Dendritic cell treated with granulocyte-macrophage colony-stimulating factor and Interleukin-4, amounts not matched to agents 40 ng/mL and 50 ng/mL, for 4 days (primary cell): ENCODE measurements around the gene MAP7D3.
A peak's percentile ranks its signal among the peaks of the same experiment; 100 is the strongest.
"Not testable (repeated sequence)": the region's sequence is repeated elsewhere in the genome, so short reads cannot be mapped to it uniquely, and the experiment has no call there.

ENCODE experiments used
- H3K27ac Mint-ChIP-seq: one replicate; pipeline ENCODE4 v1.8.0; 2022; ENCODE audit warnings: mild to moderate bottlenecking, mixed read lengths
- H3K27me3 Mint-ChIP-seq: one replicate; pipeline ENCODE4 v1.8.0; 2022; ENCODE audit warnings: mild to moderate bottlenecking, mixed read lengths
- H3K36me3 Mint-ChIP-seq: one replicate; pipeline ENCODE4 v1.8.0; 2022; ENCODE audit warnings: low read depth, mixed read lengths
- H3K4me1 Mint-ChIP-seq: one replicate; pipeline ENCODE4 v1.8.0; 2022; ENCODE audit warnings: low read depth, mixed read lengths
- H3K4me3 Mint-ChIP-seq: one replicate; pipeline ENCODE4 v1.8.0; 2022; ENCODE audit warnings: mild to moderate bottlenecking, moderate library complexity, mixed read lengths
- H3K9me3 Mint-ChIP-seq: one replicate; pipeline ENCODE4 v1.8.0; 2022; ENCODE audit warnings: mixed read lengths
- intact Hi-C: fragments of 100-400 bp; cut with micrococcal nuclease; formaldehyde crosslinking; loops from one replicate; pipeline ENCODE4 v1.15.0; 2022

MAP7D3 gene, protein sequence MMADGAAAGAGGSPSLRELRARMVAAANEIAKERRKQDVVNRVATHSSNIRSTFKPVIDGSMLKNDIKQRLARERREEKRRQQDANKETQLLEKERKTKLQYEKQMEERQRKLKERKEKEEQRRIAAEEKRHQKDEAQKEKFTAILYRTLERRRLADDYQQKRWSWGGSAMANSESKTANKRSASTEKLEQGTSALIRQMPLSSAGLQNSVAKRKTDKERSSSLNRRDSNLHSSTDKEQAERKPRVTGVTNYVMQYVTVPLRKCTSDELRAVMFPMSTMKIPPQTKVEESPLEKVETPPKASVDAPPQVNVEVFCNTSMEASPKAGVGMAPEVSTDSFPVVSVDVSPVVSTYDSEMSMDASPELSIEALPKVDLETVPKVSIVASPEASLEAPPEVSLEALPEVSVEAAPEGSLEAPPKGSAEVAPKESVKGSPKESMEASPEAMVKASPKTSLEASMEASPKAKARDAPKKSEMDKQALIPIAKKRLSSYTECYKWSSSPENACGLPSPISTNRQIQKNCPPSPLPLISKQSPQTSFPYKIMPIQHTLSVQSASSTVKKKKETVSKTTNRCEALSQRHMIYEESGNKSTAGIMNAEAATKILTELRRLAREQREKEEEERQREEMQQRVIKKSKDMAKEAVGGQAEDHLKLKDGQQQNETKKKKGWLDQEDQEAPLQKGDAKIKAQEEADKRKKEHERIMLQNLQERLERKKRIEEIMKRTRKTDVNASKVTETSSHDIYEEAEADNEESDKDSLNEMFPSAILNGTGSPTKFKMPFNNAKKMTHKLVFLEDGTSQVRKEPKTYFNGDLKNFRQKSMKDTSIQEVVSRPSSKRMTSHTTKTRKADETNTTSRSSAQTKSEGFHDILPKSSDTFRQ

DNA sequence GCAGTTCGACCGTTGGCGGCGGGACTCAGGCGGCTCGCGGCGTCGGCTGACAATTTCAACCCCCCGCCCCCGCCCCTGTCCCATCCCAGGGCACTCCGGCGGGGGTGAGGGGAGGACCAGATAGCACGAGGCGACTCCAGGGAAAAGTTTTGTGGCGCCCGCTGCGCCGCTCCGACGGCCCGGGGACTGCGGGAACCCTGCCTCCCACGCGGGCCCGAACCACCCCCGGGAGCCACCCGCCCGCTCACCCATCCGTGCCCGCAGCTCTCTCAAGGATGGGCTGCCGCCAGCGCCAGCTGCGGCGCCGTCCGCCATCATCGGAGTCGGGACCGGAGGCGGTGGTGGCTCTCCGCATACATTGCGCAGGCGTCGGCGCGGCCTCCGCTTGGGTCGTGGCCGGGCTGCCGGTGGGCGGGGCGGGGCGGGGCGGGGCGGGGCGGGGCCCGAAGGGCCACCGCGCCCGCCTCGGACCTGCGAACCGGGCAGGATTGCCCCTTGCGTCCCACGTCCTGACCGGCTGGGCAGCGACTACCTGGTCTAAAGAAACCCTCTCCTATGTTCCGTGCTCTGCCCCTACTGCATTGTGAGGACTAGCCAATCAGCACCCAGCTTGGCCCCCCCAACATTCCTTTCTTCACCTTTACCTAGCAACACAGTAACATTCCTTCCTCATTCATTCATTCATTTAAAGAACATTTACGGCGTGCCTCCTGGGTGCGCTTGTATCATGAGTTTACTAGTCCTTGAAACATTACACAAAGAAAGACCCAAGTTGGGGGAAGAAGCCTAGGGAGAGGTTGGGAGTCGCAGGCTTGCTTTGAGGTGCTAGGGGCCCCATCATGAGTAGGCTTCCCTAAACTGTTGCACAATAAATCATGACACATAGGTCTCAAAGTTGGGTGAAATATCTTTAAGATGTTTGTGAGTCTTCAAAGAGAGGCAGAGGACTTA is at the start of gene MAP7D3:
Gene MAP7D3 (minus strand): TSS at position 360 of the 951 bp plus-strand sequence. CDS start 42 bp downstream, at position 318.
- Mint-ChIP-seq H3K4me1 (no peaks in the 10 kb centered on the region), H3K4me3 (peak within 1 kb of the TSS; percentile 75), H3K9me3 (no peaks in the 10 kb centered on the region), H3K27me3 (no peaks in the 10 kb centered on the region), H3K36me3 (no peaks in the 10 kb centered on the region), H3K27ac (no peak within 1 kb of the TSS)
- intact Hi-C loops, result no loop called here

DNA sequence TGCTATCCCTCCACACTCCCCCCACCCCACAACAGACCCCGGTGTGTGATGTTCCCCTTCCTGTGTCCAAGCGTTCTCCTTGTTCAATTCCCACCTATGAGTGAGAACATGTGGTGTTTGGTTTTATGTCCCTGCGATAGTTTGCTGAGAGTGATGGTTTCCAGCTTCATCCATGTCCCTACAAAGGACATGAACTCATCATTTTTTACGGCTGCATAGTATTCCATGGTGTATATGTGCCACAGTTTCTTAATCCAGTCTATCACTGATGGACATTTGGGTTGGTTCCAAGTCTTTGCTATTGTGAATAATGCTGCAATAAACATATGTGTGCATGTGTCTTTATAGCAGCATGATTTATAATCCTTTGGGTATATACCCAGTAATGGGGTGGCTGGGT is 49.5 kb upstream of the MAP7D3 start, which contains the start of gene ADGRG4:
Gene ADGRG4 (plus strand): TSS at position 243 of the 400 bp plus-strand sequence. CDS start 7,815 bp downstream, outside the sequence.
- H3K4me1 Mint-ChIP-seq, H3K9me3 Mint-ChIP-seq, H3K36me3 Mint-ChIP-seq, H3K27ac Mint-ChIP-seq, H3K27me3 Mint-ChIP-seq, intact Hi-C loops, H3K4me3 Mint-ChIP-seq: not testable (repeated sequence)

DNA sequence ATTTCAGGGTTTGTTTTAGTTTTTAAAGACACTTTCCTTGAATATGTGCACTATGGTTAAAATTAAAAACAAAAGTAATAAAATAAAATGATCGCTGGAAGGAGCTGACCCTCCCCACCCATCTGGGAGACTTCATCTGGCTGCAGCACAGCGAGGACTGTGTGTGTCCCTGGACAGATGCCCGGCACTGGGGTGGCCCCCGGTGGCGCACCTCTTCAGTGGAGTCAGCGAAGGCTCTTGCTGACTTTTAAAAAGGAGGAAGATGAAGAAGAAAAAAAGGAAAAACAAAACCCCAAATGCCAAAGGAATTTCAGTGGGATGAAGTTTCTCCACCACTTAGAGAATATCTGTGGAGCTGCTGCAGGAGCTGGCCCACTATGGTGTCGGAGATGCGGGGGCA is 44.2 kb upstream of the MAP7D3 start:
- intact Hi-C loops, result no loop called here
- no peaks in the 10 kb centered on the region for H3K36me3 Mint-ChIP-seq
- H3K27me3 Mint-ChIP-seq, result no peaks in the 10 kb centered on the region
- no peaks in the 10 kb centered on the region for H3K9me3 Mint-ChIP-seq
- no peak overlapping the region for H3K4me3 Mint-ChIP-seq
- H3K4me1 Mint-ChIP-seq, result no peaks in the 10 kb centered on the region
- no peak overlapping the region for H3K27ac Mint-ChIP-seq

DNA sequence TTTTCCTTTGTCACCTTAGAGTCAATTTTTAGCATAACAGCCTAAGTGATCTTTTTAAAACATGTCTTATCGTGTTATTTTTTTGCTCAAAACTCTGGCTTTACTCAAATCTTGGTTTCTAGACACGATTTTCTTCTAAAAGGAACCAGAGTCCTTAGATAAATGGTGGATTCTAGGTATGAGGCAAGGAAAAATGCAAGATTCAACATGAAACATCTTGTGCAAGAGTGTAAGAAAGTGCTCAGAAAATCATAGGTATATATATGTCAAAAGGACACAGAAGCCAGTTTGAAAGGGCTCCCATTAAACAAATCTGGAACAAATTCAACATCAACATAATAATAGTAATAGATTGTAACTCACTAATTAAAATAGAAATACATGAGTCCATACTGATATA is 41.5 kb upstream of the MAP7D3 start:
- H3K36me3 Mint-ChIP-seq, result no peaks in the 10 kb centered on the region
- no peaks in the 10 kb centered on the region for H3K27me3 Mint-ChIP-seq
- H3K9me3 Mint-ChIP-seq, result no peaks in the 10 kb centered on the region
- H3K27ac Mint-ChIP-seq, result no peak overlapping the region
- no peak overlapping the region for H3K4me3 Mint-ChIP-seq
- H3K4me1 Mint-ChIP-seq, result no peaks in the 10 kb centered on the region
- intact Hi-C loops, result no loop called here

DNA sequence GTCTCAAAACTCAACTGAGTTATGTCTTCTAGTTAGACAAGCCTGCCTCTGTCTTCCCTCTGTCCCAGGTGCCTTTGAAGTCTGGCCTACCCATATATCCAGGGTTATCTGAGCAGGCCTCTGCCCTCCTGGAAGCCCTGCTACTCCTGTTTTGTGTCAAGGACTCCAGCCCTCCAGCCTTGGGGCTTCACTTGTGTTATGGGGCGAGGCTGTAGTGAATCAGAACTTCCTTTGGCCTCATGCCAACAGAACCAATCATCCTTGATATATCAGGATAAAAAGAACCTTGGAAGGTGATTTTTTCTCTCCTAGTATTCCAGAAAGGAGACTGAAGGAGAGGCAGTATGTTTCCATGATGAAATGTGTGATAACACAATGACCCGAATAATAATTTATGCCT is 40.6 kb upstream of the MAP7D3 start:
- Mint-ChIP-seq H3K4me3 (no peak overlapping the region), H3K36me3 (no peaks in the 10 kb centered on the region), H3K27ac (no peak overlapping the region), H3K4me1 (no peaks in the 10 kb centered on the region), H3K27me3 (no peaks in the 10 kb centered on the region), H3K9me3 (no peaks in the 10 kb centered on the region)
- intact Hi-C loops, result no loop called here

DNA sequence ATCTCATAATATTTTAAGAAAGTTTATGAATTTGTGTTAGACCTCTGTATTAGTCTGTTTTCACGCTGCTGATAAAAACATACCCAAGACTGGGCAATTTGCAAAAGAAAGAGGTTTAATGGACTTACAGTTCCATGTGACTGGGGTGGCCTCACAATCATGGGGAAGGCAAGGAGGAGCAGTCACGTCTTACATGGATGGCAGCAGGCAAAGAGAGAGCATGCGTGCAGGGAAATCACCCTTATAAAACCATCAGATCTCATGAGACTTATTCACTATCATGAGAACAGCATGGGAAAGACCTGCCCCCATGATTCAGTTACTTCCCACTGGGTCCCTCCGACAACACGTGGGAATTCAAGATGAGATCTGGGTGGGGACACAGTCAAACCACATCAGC is 35.2 kb upstream of the MAP7D3 start:
- intact Hi-C loops, H3K4me1 Mint-ChIP-seq, H3K36me3 Mint-ChIP-seq, H3K27ac Mint-ChIP-seq, H3K4me3 Mint-ChIP-seq, H3K27me3 Mint-ChIP-seq, H3K9me3 Mint-ChIP-seq: not testable (repeated sequence)

DNA sequence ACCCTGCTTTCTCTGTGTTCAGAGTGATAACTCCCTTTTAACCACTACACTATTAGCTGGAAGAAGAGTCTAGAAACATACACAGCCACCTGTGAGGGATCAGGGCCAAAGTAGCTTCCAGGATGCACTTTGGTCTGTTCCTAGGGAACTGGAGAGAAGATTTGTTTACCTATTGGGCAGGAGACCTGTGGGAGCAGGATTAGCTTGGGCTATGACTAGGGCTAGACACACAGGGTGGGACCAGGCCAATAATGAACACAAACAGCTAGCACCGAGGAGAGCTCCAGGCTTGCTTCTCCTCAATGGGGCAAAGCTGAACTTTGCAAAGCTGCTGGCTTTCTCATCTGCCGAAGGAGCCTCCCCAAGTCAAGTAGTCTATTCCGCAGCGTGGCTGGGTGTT is 24.4 kb upstream of the MAP7D3 start:
- intact Hi-C loops, result no loop called here
- H3K4me1 Mint-ChIP-seq, result no peaks in the 10 kb centered on the region
- H3K4me3 Mint-ChIP-seq, result no peak overlapping the region

DNA sequence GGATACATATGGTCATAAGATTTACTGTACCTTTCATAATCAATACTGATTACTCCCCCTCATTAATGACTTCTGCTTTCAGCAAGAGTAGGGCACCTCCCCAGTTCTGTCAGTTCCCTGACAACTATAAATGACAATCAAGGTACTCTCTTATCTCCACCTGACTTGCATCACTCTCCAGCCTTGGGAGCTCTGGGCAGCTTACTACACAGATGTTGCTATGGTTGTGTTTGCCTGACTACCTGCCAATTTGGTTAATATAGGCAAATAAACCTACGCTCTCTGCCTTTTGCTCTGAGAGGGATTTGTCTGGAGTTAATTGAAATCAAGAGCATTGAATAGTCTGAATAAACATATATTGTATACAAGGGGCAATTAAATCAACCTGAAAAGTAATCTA is 22.8 kb upstream of the MAP7D3 start:
- H3K36me3 Mint-ChIP-seq, result no peaks in the 10 kb centered on the region
- H3K27ac Mint-ChIP-seq, result no peak overlapping the region
- H3K4me3 Mint-ChIP-seq, result no peak overlapping the region
- H3K4me1 Mint-ChIP-seq, result no peaks in the 10 kb centered on the region
- H3K9me3 Mint-ChIP-seq, result no peaks in the 10 kb centered on the region
- intact Hi-C loops, result no loop called here
- no peaks in the 10 kb centered on the region for H3K27me3 Mint-ChIP-seq

More for the DNA sequence above, 24.4 kb upstream of the MAP7D3 start:
- Mint-ChIP-seq H3K27ac (no peak overlapping the region), H3K36me3 (no peaks in the 10 kb centered on the region), H3K27me3 (no peaks in the 10 kb centered on the region), H3K9me3 (no peaks in the 10 kb centered on the region)

DNA sequence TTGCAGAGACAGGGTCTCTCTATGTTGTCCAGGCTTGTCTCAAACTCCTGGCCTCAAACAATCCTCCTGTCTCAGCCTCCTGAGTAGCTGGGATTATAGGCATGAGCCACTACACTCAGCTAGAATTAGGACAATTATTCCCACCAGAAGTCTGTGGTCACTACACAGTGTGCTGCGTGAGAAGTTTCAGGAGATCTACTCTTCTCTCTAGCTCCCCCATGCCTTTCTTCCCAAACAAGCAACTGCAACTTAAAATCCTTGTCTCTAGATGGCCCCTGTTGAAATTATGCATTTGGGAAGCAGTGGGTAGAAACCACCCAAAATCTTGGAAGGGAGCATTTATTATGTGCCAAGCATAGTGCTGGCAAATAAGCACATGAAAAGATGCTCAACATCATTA is 21.1 kb upstream of the MAP7D3 start:
- H3K36me3 Mint-ChIP-seq, result no peaks in the 10 kb centered on the region
- no peak overlapping the region for H3K4me3 Mint-ChIP-seq
- intact Hi-C loops, result no loop called here
- H3K27ac Mint-ChIP-seq, result no peak overlapping the region
- H3K27me3 Mint-ChIP-seq, result no peaks in the 10 kb centered on the region
- H3K9me3 Mint-ChIP-seq, result no peaks in the 10 kb centered on the region
- H3K4me1 Mint-ChIP-seq, result no peaks in the 10 kb centered on the region

DNA sequence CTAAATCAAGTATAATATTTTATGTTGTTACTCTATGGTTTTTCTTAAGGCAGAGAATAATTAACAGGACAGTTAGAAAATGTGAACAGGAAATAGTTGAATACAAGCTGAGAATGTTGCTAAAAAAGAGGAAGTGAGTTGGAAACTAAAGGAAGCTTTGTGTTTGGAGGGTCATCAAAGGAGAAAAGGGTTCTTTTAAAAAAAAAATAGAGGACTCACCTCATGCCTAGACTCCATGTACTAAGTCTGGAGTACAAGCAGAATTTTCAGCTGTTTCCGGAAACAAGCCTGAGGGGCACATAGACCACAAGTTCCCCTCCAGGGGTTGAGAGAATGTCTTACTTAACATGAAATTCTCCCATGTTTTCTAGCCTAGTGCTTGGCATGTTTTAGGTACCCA is 20.1 kb upstream of the MAP7D3 start:
- no peak overlapping the region for H3K4me3 Mint-ChIP-seq
- H3K9me3 Mint-ChIP-seq, result no peaks in the 10 kb centered on the region
- H3K27ac Mint-ChIP-seq, result no peak overlapping the region
- no peaks in the 10 kb centered on the region for H3K4me1 Mint-ChIP-seq
- H3K36me3 Mint-ChIP-seq, result no peaks in the 10 kb centered on the region
- intact Hi-C loops, result no loop called here
- H3K27me3 Mint-ChIP-seq, result no peaks in the 10 kb centered on the region

DNA sequence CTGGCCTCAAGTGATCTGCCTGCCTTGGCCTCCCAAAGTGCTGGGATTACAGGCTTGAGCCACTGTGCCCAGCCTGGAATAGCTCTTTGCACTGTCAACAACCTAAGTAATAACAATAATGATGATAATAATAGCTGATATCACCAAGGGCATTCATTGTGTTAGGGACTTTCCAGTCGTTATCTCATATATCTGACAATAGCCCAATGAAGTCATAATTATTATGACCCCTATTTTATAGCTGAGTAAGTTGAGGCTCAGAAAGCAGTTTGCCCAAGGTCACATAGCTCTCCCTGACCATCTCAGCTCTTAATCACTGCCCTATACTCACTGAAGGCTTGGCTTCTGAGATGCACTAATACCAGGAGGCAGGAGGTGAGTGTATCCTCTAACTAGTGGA is 18.7 kb upstream of the MAP7D3 start:
- no peaks in the 10 kb centered on the region for H3K27me3 Mint-ChIP-seq
- H3K4me3 Mint-ChIP-seq, result no peak overlapping the region
- intact Hi-C loops, result loop anchor here (5.0 kb wide), 1 partner anchor 243 kb away; no protein-coding TSS in a partner anchor
- H3K9me3 Mint-ChIP-seq, result no peaks in the 10 kb centered on the region
- no peak overlapping the region for H3K27ac Mint-ChIP-seq
- no peaks in the 10 kb centered on the region for H3K36me3 Mint-ChIP-seq
- no peaks in the 10 kb centered on the region for H3K4me1 Mint-ChIP-seq

DNA sequence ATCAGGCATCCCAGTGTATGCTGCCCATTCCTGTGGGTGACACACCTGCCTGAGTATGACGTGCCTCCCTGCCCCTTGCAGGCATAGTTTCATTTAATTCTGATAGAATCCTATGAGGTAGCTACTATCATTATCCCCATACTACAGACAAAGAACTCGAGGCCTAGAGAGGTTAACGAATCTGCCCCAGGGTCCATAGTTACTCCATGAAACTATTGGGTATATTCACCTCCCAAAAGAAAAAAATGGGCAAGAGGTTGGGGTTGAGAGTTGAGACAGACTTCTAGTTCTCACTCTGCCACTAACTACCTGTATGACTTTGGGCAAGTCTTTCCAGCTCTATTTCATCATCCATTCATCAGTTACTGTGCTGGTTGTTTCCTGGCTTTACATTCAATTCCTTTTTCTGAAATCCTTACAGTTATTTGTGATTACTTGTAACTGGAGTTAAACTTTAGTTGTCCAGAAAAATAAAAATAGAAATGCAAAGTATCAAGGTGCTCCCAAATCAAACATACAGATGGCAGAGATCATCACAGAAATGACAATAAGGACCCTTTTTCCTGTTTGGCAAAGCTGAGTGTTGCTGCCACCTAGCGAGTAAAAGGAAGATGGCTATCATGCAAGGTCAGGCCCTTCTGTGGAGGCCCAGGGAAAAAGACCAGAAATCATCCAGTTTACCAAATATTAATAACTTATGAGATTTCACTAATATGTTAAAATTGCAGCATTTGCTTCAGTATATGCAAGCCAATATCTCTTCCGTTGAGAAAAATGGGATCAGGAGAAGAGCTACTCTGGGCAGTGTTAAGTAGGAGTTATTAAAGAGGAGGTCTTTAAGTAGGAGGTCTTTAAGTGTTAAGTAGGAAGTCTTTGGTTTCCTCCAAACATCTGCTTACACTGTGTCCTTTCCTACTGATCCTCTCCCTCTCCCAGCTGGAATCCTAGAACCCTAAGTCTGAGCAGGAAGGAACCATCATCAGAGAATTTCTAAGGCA is 17.1 kb upstream of the MAP7D3 start:
- H3K36me3 Mint-ChIP-seq, result no peaks in the 10 kb centered on the region
- intact Hi-C loops, result loop anchor here (5.0 kb wide), 1 partner anchor 241 kb away; no protein-coding TSS in a partner anchor
- no peak overlapping the region for H3K4me3 Mint-ChIP-seq
- no peaks in the 10 kb centered on the region for H3K9me3 Mint-ChIP-seq
- H3K27ac Mint-ChIP-seq, result no peak overlapping the region
- H3K4me1 Mint-ChIP-seq, result no peaks in the 10 kb centered on the region
- H3K27me3 Mint-ChIP-seq, result no peaks in the 10 kb centered on the region
